GM23338 (cell line): Measurements from ENCODE around the gene VSIR. TPM values are rescaled to one million over a fixed set of nuclear protein-coding genes. Genes with fewer than 3 reads are reported as not detected.

ENCODE experiments used
- ATAC-seq: fragments of 200-7000 bp; cut with Tn5 transposase; 3 replicates; pipeline ENCODE4 v1.9.1; 2020
- DNase-seq: peaks from one replicate; pipeline ENCODE4 v3.0.0-alpha.2; 2015; ENCODE audit warnings: low spot score
- H2AFZ ChIP-seq: fragments of 200-600 bp; sonication (generic); 2 replicates; pipeline ENCODE4 v1.8.0; 2016; ENCODE audit warnings: antibody characterized with exemption, mild to moderate bottlenecking, moderate library complexity
- H3F3A ChIP-seq: fragments of 200-600 bp; sonication (generic); replicated peaks from 2 replicates; pipeline ENCODE4 v1.8.0; 2017; ENCODE audit warnings: antibody characterized with exemption, mixed run types, low read depth
- H3K27ac ChIP-seq: fragments of 200-600 bp; sonication (generic); 2 replicates; pipeline ENCODE4 v1.6.1; 2016; ENCODE audit warnings: low read depth
- H3K27me3 ChIP-seq: fragments of 200-600 bp; sonication (generic); 2 replicates; pipeline ENCODE4 v1.8.0; 2016; ENCODE audit warnings: mild to moderate bottlenecking, mixed run types, moderate library complexity; ENCODE audit not compliant: insufficient read depth
- H3K36me3 ChIP-seq: fragments of 200-600 bp; sonication (generic); 2 replicates; pipeline ENCODE4 v1.8.0; 2016; ENCODE audit warnings: mild to moderate bottlenecking; ENCODE audit not compliant: insufficient read depth
- H3K4me1 ChIP-seq: fragments of 200-600 bp; sonication (generic); 2 replicates; pipeline ENCODE4 v1.8.0; 2016; ENCODE audit warnings: mild to moderate bottlenecking, moderate library complexity; ENCODE audit not compliant: insufficient read depth
- H3K4me2 ChIP-seq: fragments of 200-600 bp; sonication (generic); 2 replicates; pipeline ENCODE4 v1.7.1; 2017; ENCODE audit warnings: mixed run types
- H3K4me3 ChIP-seq: fragments of 200-600 bp; sonication (generic); 2 replicates; pipeline ENCODE4 v1.6.1; 2016; ENCODE audit warnings: mixed run types
- H3K79me2 ChIP-seq: fragments of 200-600 bp; sonication (generic); replicated peaks from 2 replicates; pipeline ENCODE4 v1.8.0; 2017; ENCODE audit warnings: mild to moderate bottlenecking; ENCODE audit not compliant: insufficient read depth
- H3K9me2 ChIP-seq: fragments of 200-600 bp; sonication (generic); 2 replicates; pipeline ENCODE4 v1.8.0; 2017; ENCODE audit not compliant: insufficient read depth
- H4K20me1 ChIP-seq: fragments of 200-600 bp; sonication (generic); replicated peaks from 2 replicates; pipeline ENCODE4 v1.8.0; 2017; ENCODE audit warnings: mild to moderate bottlenecking; ENCODE audit not compliant: insufficient read depth
- H3K27ac Mint-ChIP-seq: 2 replicates; pipeline ENCODE4 v1.8.0; 2020; ENCODE audit warnings: inconsistent platforms, mild to moderate bottlenecking, moderate library complexity, mixed read lengths
- H3K27me3 Mint-ChIP-seq: 3 replicates; pipeline ENCODE4 v1.8.0; 2022; ENCODE audit warnings: low read depth, mild to moderate bottlenecking, moderate library complexity, mixed read lengths, inconsistent platforms; ENCODE audit not compliant: insufficient read depth, poor library complexity
- H3K36me3 Mint-ChIP-seq: 3 replicates; pipeline ENCODE4 v1.8.0; 2021; ENCODE audit warnings: low read depth, mild to moderate bottlenecking, inconsistent platforms, moderate library complexity, mixed read lengths
- H3K4me1 Mint-ChIP-seq: 3 replicates; pipeline ENCODE4 v1.8.0; 2020; ENCODE audit warnings: mild to moderate bottlenecking, inconsistent platforms, mixed read lengths
- H3K4me3 Mint-ChIP-seq: 3 replicates; pipeline ENCODE4 v1.8.0; 2021; ENCODE audit warnings: moderate library complexity, mild to moderate bottlenecking, inconsistent platforms, mixed read lengths
- H3K9me3 Mint-ChIP-seq: 3 replicates; pipeline ENCODE4 v1.8.0; 2020; ENCODE audit warnings: moderate library complexity, mild to moderate bottlenecking, inconsistent platforms, mixed read lengths
- CTCF ChIP-seq, 2 experiments: fragments of 200-600 bp in 1 of 2; sonication (generic) in 1 of 2; conservative IDR thresholded peaks; 2 replicates each; pipeline versions ENCODE4 v1.5.1 to v1.6.1; 2016 to 2017; ENCODE audit warnings: antibody characterized with exemption in 2 of 2, low read depth in 2 of 2, mild to moderate bottlenecking in 2 of 2, moderate library complexity in 1 of 2
- EZH2 ChIP-seq: fragments of 200-600 bp; sonication (generic); IDR thresholded peaks from one replicate; pipeline ENCODE4 v1.8.0; 2017; ENCODE audit warnings: antibody characterized with exemption, mild to moderate bottlenecking, low read depth; ENCODE audit not compliant: unreplicated experiment
- POLR2AphosphoS5 ChIP-seq: IDR thresholded peaks from 2 replicates; pipeline ENCODE4 v1.6.1; 2016; ENCODE audit warnings: antibody characterized with exemption, low read depth
- REST ChIP-seq: IDR thresholded peaks from one replicate; pipeline ENCODE4 v1.6.1; 2018; ENCODE audit warnings: antibody characterized with exemption; ENCODE audit not compliant: unreplicated experiment
- STAT1 ChIP-seq: IDR thresholded peaks from one replicate; pipeline ENCODE4 v1.6.1; 2016; ENCODE audit warnings: antibody characterized with exemption; ENCODE audit not compliant: unreplicated experiment
- ZNF462 ChIP-seq: fragments of 250-450 bp; sonication (Bioruptor Pico); IDR thresholded peaks from 2 replicates; pipeline ENCODE4 v1.5.0; 2020; ENCODE audit warnings: mild to moderate bottlenecking, moderate library complexity
- polyA plus RNA-seq: library from polyadenylated mRNA; unstranded; fragments of >200 nt; fragmentation: Nextera tagmentation; extraction: Ambion mirVana; gene quantifications from 2 replicates; pipeline ENCODE4 v1.2.1, GENCODE V29; 2016
- total RNA-seq: library from RNA; depleted of rRNA; stranded (reverse); fragments of >200 nt; shearing (Covaris generic); gene quantifications from 2 replicates; pipeline ENCODE4 v1.2.3, GENCODE V29; 2014

Gene VSIR
- total and polyA plus RNA-seq, 2 experiments from 2014 or later: 0.10 to 0.74 TPM

GRCh38 chr10:71712170-71712569 lies 61.1 kb downstream of the VSIR start (continued):
- no peak for TF ChIP-seq ZNF462 (CRISPR knock-in tag)

GRCh38 chr10:71711052-71711623 lies 62.2 kb downstream of the VSIR start:
- no peak for ATAC-seq
- DNase-seq: no peak
- H3K79me2 ChIP-seq: no peaks in the 10 kb centered on the region
- peaks cover 8% of the 10 kb centered on the region for H3K4me1 ChIP-seq
- H3K27me3 ChIP-seq: no peaks in the 10 kb centered on the region
- no peak overlapping the region for H3K27ac Mint-ChIP-seq
- H3K36me3 ChIP-seq: no peaks in the 10 kb centered on the region
- no peaks in the 10 kb centered on the region for H3K9me2 ChIP-seq
- H3K4me2 ChIP-seq: no peak overlapping the region
- H3K4me1 Mint-ChIP-seq: peaks cover 14% of the 10 kb centered on the region
- H3F3A ChIP-seq: no peaks in the 10 kb centered on the region
- no peak overlapping the region for H3K4me3 ChIP-seq
- H3K9me3 Mint-ChIP-seq: no peaks in the 10 kb centered on the region
- H3K27me3 Mint-ChIP-seq: peaks cover 20% of the 10 kb centered on the region
- H3K27ac ChIP-seq: no peak overlapping the region
- no peak overlapping the region for H3K4me3 Mint-ChIP-seq
- H3K36me3 Mint-ChIP-seq: no peaks in the 10 kb centered on the region
- H2AFZ ChIP-seq: no peak overlapping the region
- no peaks in the 10 kb centered on the region for H4K20me1 ChIP-seq
- no peak for TF ChIP-seq STAT1
- TF ChIP-seq REST: no peak
- TF ChIP-seq EZH2: no peak
- TF ChIP-seq POLR2AphosphoS5: no peak
- TF ChIP-seq CTCF (conservative IDR thresholded peaks at IDR 0.05; ENCODE audit: low read depth in 2 of 2): no peak
